GM13977 (cell line): ENCODE measurements around the gene FNBP1L.

Source experiments
- DNase-seq: peaks from one replicate; pipeline ENCODE4 v3.0.0; 2012; ENCODE audit warnings: low spot score
- in situ Hi-C: fragments of 300-500 bp; cut with MboI; formaldehyde crosslinking; loops from one replicate; pipeline ENCODE4 v1.12.0; 2022; ENCODE audit warnings: low sequenced_read_pairs, low pct_unique_long_range_greater_than_20kb, mixed read lengths, inconsistent platforms; ENCODE audit not compliant: unreplicated experiment
- TF ChIP-seq, protein P1 (sequence below): IDR thresholded peaks from 2 replicates; pipeline ENCODE4 v1.5.1; 2012; ENCODE audit warnings: mild to moderate bottlenecking, control low read depth; ENCODE audit not compliant: insufficient read depth; ENCODE audit errors: extremely low read depth, missing control alignments

The FNBP1L gene

GRCh38 chr1:93518516-93518915 lies 70.6 kb downstream of the FNBP1L start:
- DNase-seq: no peak
- in situ Hi-C loops: no loop called here
- TF ChIP-seq, protein P1, sequence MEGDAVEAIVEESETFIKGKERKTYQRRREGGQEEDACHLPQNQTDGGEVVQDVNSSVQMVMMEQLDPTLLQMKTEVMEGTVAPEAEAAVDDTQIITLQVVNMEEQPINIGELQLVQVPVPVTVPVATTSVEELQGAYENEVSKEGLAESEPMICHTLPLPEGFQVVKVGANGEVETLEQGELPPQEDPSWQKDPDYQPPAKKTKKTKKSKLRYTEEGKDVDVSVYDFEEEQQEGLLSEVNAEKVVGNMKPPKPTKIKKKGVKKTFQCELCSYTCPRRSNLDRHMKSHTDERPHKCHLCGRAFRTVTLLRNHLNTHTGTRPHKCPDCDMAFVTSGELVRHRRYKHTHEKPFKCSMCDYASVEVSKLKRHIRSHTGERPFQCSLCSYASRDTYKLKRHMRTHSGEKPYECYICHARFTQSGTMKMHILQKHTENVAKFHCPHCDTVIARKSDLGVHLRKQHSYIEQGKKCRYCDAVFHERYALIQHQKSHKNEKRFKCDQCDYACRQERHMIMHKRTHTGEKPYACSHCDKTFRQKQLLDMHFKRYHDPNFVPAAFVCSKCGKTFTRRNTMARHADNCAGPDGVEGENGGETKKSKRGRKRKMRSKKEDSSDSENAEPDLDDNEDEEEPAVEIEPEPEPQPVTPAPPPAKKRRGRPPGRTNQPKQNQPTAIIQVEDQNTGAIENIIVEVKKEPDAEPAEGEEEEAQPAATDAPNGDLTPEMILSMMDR: no peak

GRCh38 chr1:93519199-93519829 lies 71.4 kb downstream of the FNBP1L start:
- TF ChIP-seq, protein P1: no peak
- DNase-seq: no peak
- in situ Hi-C loops: no loop called here

DNA sequence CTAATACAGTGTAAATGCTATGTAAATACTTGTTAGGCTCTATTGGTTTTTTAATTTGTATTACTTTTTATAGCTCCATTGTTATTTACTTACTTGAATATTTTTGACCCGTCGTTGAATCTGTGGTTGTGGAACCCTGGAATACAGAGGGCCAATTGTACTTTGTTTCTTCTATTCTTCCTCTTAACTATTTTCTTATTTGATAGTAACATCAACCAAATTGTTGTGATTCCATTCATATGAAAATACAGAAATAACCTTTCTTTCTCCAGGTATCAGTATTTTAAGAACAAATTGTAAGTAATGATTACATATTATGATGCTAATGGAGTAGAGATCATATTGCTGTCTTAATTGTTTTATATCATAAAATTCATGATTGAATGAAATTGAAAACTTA lies 73.7 kb downstream of the FNBP1L start:
- in situ Hi-C loops: no loop called here
- TF ChIP-seq, protein P1: no peak
- no peak for DNase-seq

DNA sequence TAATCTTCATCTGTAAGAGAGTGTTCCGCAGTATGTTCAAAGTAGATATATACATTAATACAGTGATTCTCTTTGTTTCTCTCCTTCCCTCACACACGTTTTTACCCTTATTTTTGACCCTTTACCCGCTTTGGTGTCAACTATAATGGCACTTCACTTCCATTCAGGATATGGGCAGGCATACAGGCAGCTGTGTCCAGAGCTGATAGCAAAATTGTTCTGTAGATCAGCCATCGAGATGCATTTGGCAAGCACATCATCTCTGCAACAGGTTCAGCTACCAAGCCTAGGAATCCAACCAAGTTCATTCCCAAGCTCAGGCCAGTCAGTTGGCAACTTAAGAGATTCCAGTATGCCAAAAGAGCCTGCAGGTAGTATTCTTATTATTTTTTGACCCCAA lies 74.8 kb downstream of the FNBP1L start:
- in situ Hi-C loops: no loop called here
- no peak for DNase-seq
- TF ChIP-seq, protein P1: no peak

DNA sequence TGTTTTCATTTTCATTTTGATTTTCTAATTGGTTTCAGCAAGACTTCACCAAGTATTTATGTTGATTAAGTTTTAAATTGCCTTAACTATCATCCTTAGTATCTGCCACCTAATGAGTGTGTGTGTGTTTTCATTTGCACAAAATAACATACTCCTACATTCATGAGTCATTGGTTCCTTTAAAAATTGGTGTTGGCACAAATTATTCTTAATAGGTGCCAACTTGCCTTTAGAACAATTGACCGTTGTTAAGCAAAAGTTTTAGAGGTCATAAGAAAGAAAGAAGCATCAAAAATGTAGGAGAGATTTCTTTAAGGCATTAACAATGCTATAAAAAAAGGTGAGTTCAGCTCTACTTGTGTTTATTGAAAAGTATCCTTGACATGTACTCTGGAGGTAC lies 77.5 kb downstream of the FNBP1L start:
- in situ Hi-C loops: no loop called here
- TF ChIP-seq, protein P1: no peak
- no peak for DNase-seq

DNA sequence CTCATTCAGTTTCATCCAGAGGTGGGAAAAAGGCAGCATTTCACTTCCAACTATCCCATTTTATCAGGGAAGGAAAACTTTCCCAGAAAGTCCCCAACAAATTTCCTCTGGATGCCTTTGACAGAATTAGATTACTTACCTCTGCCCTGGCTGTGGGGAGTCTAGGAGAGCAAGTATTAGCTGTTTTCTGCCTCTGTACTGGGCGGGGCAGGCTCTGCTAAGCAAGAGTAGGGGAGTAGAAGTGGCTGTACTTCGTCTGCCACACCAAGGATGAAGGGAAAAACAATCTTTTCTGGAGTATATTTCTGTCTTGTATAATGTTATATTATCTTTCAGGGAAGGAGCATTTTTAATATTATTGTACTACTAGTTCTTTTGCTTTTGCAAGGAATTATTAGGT lies 78.5 kb downstream of the FNBP1L start:
- in situ Hi-C loops: no loop called here
- no peak for DNase-seq

More for the DNA sequence above, 78.5 kb downstream of the FNBP1L start:
- TF ChIP-seq, protein P1: no peak
